ENCODE data around the gene RGMA.
A peak's percentile ranks its signal among the peaks of the same experiment; 100 is the strongest.
"Not testable (repeated sequence)": the region's sequence is repeated elsewhere in the genome, so short reads cannot be mapped to it uniquely, and the experiment has no call there.

RGMA gene

GRCh38 chr15:93066834-93067648 is 22.0 kb downstream of the RGMA start:
- no peaks in the 10 kb centered on the region for H3K9me3 ChIP-seq (ENCODE audit: insufficient read depth, low read depth, low read length)
- H3K27ac ChIP-seq (ENCODE audit: low read depth, low read length) = no peak overlapping the region
- no peak overlapping the region for H3K4me3 ChIP-seq (ENCODE audit: low read length)
- H3K4me1 ChIP-seq (ENCODE audit: insufficient read depth, low read length) = peaks cover 54% of the 10 kb centered on the region
- peaks cover 27% of the 10 kb centered on the region for H3K36me3 ChIP-seq (ENCODE audit: insufficient read depth, low read length)
- no peaks in the 10 kb centered on the region for H3K27me3 ChIP-seq (ENCODE audit: insufficient read depth, low read length)
- H3K9ac ChIP-seq (ENCODE audit: low read depth, low read length) = no peak overlapping the region
- 88% methylated on average over 7 of the region's 7 CpGs for WGBS

- H3K36me3 ChIP-seq (ENCODE audit: insufficient read depth, low read length) = peaks cover 27% of the 10 kb centered on the region
- H3K4me1 ChIP-seq (ENCODE audit: insufficient read depth, low read length) = peaks cover 55% of the 10 kb centered on the region
- H3K4me3 ChIP-seq (ENCODE audit: low read length) = no peak overlapping the region
- no peaks in the 10 kb centered on the region for H3K27me3 ChIP-seq (ENCODE audit: insufficient read depth, low read length)
- H3K9me3 ChIP-seq (ENCODE audit: insufficient read depth, low read depth, low read length) = no peaks in the 10 kb centered on the region
- WGBS = 97% methylated on average over 38 of the region's 38 CpGs
- no peak overlapping the region for H3K27ac ChIP-seq (ENCODE audit: low read depth, low read length)
- no peak overlapping the region for H3K9ac ChIP-seq (ENCODE audit: low read depth, low read length)
Observed at GRCh38 chr15:93066224-93066681, 22.8 kb downstream of the RGMA start.

GRCh38 chr15:93065641-93066045 is 23.4 kb downstream of the RGMA start:
- no peak overlapping the region for H3K4me3 ChIP-seq (ENCODE audit: low read length)
- no peaks in the 10 kb centered on the region for H3K27me3 ChIP-seq (ENCODE audit: insufficient read depth, low read length)
- H3K27ac ChIP-seq (ENCODE audit: low read depth, low read length) = no peak overlapping the region
- peaks cover 55% of the 10 kb centered on the region for H3K4me1 ChIP-seq (ENCODE audit: insufficient read depth, low read length)
- 95% methylated on average over 23 of the region's 23 CpGs for WGBS
- H3K36me3 ChIP-seq (ENCODE audit: insufficient read depth, low read length) = peaks cover 27% of the 10 kb centered on the region
- no peak overlapping the region for H3K9ac ChIP-seq (ENCODE audit: low read depth, low read length)
- H3K9me3 ChIP-seq (ENCODE audit: insufficient read depth, low read depth, low read length) = no peaks in the 10 kb centered on the region

GRCh38 chr15:93063796-93064690 is 25.0 kb downstream of the RGMA start:
- no peaks in the 10 kb centered on the region for H3K27me3 ChIP-seq (ENCODE audit: insufficient read depth, low read length)
- H3K36me3 ChIP-seq (ENCODE audit: insufficient read depth, low read length) = peaks cover 23% of the 10 kb centered on the region
- no peak overlapping the region for H3K4me3 ChIP-seq (ENCODE audit: low read length)
- H3K27ac ChIP-seq (ENCODE audit: low read depth, low read length) = peak overlapping the region; percentile 89; the same call in 1 of the 2 replicates
- WGBS = 93% methylated on average over 23 of the region's 23 CpGs
- H3K9ac ChIP-seq (ENCODE audit: low read depth, low read length) = no peak overlapping the region
- peaks cover 53% of the 10 kb centered on the region for H3K4me1 ChIP-seq (ENCODE audit: insufficient read depth, low read length)
- H3K9me3 ChIP-seq (ENCODE audit: insufficient read depth, low read depth, low read length) = no peaks in the 10 kb centered on the region

- Histone ChIP-seq H3K9ac (ENCODE audit: low read depth, low read length) (no peak overlapping the region; the same call in 1 of the 2 replicates), H3K9me3 (ENCODE audit: insufficient read depth, low read depth, low read length) (no peaks in the 10 kb centered on the region), H3K27me3 (ENCODE audit: insufficient read depth, low read length) (no peaks in the 10 kb centered on the region), H3K4me3 (ENCODE audit: low read length) (no peak overlapping the region), H3K36me3 (ENCODE audit: insufficient read depth, low read length) (peaks cover 24% of the 10 kb centered on the region), H3K27ac (ENCODE audit: low read depth, low read length) (peak overlapping the region; percentile 89; the same call in 1 of the 2 replicates), H3K4me1 (ENCODE audit: insufficient read depth, low read length) (peaks cover 50% of the 10 kb centered on the region)
- 76% methylated on average over 6 of the region's 8 CpGs for WGBS
Observed at GRCh38 chr15:93063262-93063671, 25.7 kb downstream of the RGMA start.

GRCh38 chr15:93062628-93063261 is 26.3 kb downstream of the RGMA start:
- not testable (repeated sequence) for H3K27me3 ChIP-seq (ENCODE audit: insufficient read depth, low read length); H3K9me3 ChIP-seq (ENCODE audit: insufficient read depth, low read depth, low read length)
- Histone ChIP-seq H3K4me1 (ENCODE audit: insufficient read depth, low read length) (peaks cover 47% of the 10 kb centered on the region), H3K27ac (ENCODE audit: low read depth, low read length) (peak overlapping the region; percentile 89), H3K9ac (ENCODE audit: low read depth, low read length) (peak overlapping the region; percentile 50; the same call in 1 of the 2 replicates), H3K36me3 (ENCODE audit: insufficient read depth, low read length) (peaks cover 29% of the 10 kb centered on the region), H3K4me3 (ENCODE audit: low read length) (0 out of 2 replicates have a peak overlapping the region, but pooled peaks have one; percentile 1)
- 48% methylated on average over 9 of the region's 13 CpGs for WGBS

- H3K27ac ChIP-seq (ENCODE audit: low read depth, low read length) = peak overlapping the region; percentile 96; the same call in 1 of the 2 replicates
- H3K9ac ChIP-seq (ENCODE audit: low read depth, low read length) = no peak overlapping the region
- peaks cover 30% of the 10 kb centered on the region for H3K36me3 ChIP-seq (ENCODE audit: insufficient read depth, low read length)
- H3K9me3 ChIP-seq (ENCODE audit: insufficient read depth, low read depth, low read length) = no peaks in the 10 kb centered on the region
- peaks cover 52% of the 10 kb centered on the region for H3K4me1 ChIP-seq (ENCODE audit: insufficient read depth, low read length)
- WGBS = 70% methylated on average over 19 of the region's 19 CpGs
- no peak overlapping the region for H3K4me3 ChIP-seq (ENCODE audit: low read length)
- no peaks in the 10 kb centered on the region for H3K27me3 ChIP-seq (ENCODE audit: insufficient read depth, low read length)
Observed at GRCh38 chr15:93060336-93061248, 28.4 kb downstream of the RGMA start.

GRCh38 chr15:93059442-93059841 is 29.6 kb downstream of the RGMA start:
- Histone ChIP-seq H3K9ac (ENCODE audit: low read depth, low read length) (no peak overlapping the region), H3K27ac (ENCODE audit: low read depth, low read length) (no peak overlapping the region), H3K4me3 (ENCODE audit: low read length) (no peak overlapping the region), H3K27me3 (ENCODE audit: insufficient read depth, low read length) (no peaks in the 10 kb centered on the region), H3K9me3 (ENCODE audit: insufficient read depth, low read depth, low read length) (no peaks in the 10 kb centered on the region), H3K4me1 (ENCODE audit: insufficient read depth, low read length) (peaks cover 52% of the 10 kb centered on the region), H3K36me3 (ENCODE audit: insufficient read depth, low read length) (peaks cover 31% of the 10 kb centered on the region)
- WGBS = 89% methylated on average over 8 of the region's 8 CpGs

GRCh38 chr15:93058904-93059427 is 30.0 kb downstream of the RGMA start:
- H3K9me3 ChIP-seq (ENCODE audit: insufficient read depth, low read depth, low read length) = no peaks in the 10 kb centered on the region
- no peak overlapping the region for H3K9ac ChIP-seq (ENCODE audit: low read depth, low read length)
- 80% methylated on average over 18 of the region's 18 CpGs for WGBS
- H3K27me3 ChIP-seq (ENCODE audit: insufficient read depth, low read length) = no peaks in the 10 kb centered on the region
- peaks cover 47% of the 10 kb centered on the region for H3K4me1 ChIP-seq (ENCODE audit: insufficient read depth, low read length)
- H3K36me3 ChIP-seq (ENCODE audit: insufficient read depth, low read length) = peaks cover 27% of the 10 kb centered on the region
- H3K4me3 ChIP-seq (ENCODE audit: low read length) = no peak overlapping the region
- no peak overlapping the region for H3K27ac ChIP-seq (ENCODE audit: low read depth, low read length)

GRCh38 chr15:93058128-93058527 is 30.9 kb downstream of the RGMA start:
- Histone ChIP-seq H3K9ac (ENCODE audit: low read depth, low read length) (no peak overlapping the region), H3K36me3 (ENCODE audit: insufficient read depth, low read length) (peaks cover 25% of the 10 kb centered on the region), H3K4me1 (ENCODE audit: insufficient read depth, low read length) (peaks cover 39% of the 10 kb centered on the region), H3K27ac (ENCODE audit: low read depth, low read length) (no peak overlapping the region), H3K9me3 (ENCODE audit: insufficient read depth, low read depth, low read length) (no peaks in the 10 kb centered on the region), H3K27me3 (ENCODE audit: insufficient read depth, low read length) (no peaks in the 10 kb centered on the region), H3K4me3 (ENCODE audit: low read length) (no peak overlapping the region)
- 92% methylated on average over 8 of the region's 8 CpGs for WGBS
